Upper lobe of right lung (tissue), 1 donor: ENCODE data around the gene SUCO. TPM values are rescaled to one million over a fixed set of nuclear protein-coding genes. Genes with fewer than 3 reads are reported as not detected.
"Not testable (repeated sequence)": the region's sequence is repeated elsewhere in the genome, so short reads cannot be mapped to it uniquely, and the experiment has no call there.

Experiments used
- ATAC-seq: fragments of 200-7000 bp; cut with Tn5 transposase; one replicate; pipeline ENCODE4 v1.9.1; 2020; ENCODE audit warnings: mild to moderate bottlenecking, moderate library complexity
- DNase-seq: peaks from one replicate; pipeline ENCODE4 v3.0.0-alpha.2; 2020
- H3K27ac ChIP-seq: fragments of 200-600 bp; one replicate; pipeline ENCODE4 v1.8.0; 2022
- H3K27me3 ChIP-seq: fragments of 200-600 bp; one replicate; pipeline ENCODE4 v1.8.0; 2022; ENCODE audit warnings: mild to moderate bottlenecking
- H3K36me3 ChIP-seq: fragments of 200-600 bp; one replicate; pipeline ENCODE4 v1.8.0; 2022
- H3K4me1 ChIP-seq: fragments of 200-600 bp; one replicate; pipeline ENCODE4 v1.8.0; 2022
- H3K4me3 ChIP-seq: fragments of 200-600 bp; one replicate; pipeline ENCODE4 v1.8.0; 2022; ENCODE audit warnings: mild to moderate bottlenecking
- H3K9me3 ChIP-seq: fragments of 200-600 bp; one replicate; pipeline ENCODE4 v1.8.0; 2022
- intact Hi-C: fragments of 100-400 bp; cut with DNase I; formaldehyde crosslinking; loops from one replicate; pipeline ENCODE4 v1.11.0; 2022
- total RNA-seq: library from RNA; stranded (reverse); fragmentation: NEBNext Ultra II Directional; extraction: Animal tissue kit (Norgen Biotek cat#: 25700); gene quantifications from one replicate; pipeline ENCODE4 v1.2.1, GENCODE V29; 2021
- TF ChIP-seq, protein P1 (sequence below): fragments of 200-600 bp; IDR thresholded peaks from one replicate; pipeline ENCODE4 v1.8.0; 2022; ENCODE audit warnings: antibody characterized with exemption
- donor health status: DM: no; HTN: yes; CAD: no; lungs with severe emphysema.

The SUCO gene
- total RNA-seq, 1 donor from 2014 or later, result 34.1 TPM

DNA sequence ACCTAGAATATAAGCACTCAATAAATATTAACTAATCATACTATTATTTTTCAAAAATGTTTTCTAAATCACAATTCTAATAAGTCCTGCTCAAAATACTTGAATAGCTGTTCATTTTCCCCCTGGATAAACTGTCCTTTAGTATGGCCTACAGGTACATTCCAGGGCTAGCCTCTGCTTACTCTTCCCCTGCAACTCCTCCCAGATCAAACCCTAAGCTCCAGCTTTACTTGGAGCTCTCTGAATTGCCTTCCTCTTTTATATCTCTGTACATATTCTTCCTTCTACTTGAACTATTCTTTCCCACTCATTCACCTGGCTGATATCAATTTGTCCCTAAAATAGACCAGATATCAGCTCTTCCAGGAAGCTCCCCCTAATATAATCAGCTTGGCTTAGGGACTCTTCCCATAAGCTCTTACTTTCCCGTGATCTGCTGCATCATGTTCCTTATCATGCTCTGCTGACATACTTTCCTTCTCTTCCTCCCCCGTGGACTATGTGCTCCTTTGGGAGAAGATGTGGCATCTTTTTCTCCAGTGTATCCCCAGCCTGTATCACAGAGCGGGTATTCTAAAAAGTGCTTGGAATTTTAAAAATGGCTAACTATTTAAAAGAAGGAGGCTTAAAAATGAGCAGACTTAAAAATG lies 46.0 kb upstream of the SUCO start:
- Histone ChIP-seq H3K9me3 (no peaks in the 10 kb centered on the region), H3K4me3 (no peak overlapping the region), H3K4me1 (no peaks in the 10 kb centered on the region), H3K27ac (no peak overlapping the region), H3K36me3 (no peaks in the 10 kb centered on the region), H3K27me3 (no peaks in the 10 kb centered on the region)
- DNase-seq, result no peak
- intact Hi-C loops, result no loop called here
- TF ChIP-seq, protein P1, sequence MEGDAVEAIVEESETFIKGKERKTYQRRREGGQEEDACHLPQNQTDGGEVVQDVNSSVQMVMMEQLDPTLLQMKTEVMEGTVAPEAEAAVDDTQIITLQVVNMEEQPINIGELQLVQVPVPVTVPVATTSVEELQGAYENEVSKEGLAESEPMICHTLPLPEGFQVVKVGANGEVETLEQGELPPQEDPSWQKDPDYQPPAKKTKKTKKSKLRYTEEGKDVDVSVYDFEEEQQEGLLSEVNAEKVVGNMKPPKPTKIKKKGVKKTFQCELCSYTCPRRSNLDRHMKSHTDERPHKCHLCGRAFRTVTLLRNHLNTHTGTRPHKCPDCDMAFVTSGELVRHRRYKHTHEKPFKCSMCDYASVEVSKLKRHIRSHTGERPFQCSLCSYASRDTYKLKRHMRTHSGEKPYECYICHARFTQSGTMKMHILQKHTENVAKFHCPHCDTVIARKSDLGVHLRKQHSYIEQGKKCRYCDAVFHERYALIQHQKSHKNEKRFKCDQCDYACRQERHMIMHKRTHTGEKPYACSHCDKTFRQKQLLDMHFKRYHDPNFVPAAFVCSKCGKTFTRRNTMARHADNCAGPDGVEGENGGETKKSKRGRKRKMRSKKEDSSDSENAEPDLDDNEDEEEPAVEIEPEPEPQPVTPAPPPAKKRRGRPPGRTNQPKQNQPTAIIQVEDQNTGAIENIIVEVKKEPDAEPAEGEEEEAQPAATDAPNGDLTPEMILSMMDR, result no peak
- no peak for ATAC-seq

DNA sequence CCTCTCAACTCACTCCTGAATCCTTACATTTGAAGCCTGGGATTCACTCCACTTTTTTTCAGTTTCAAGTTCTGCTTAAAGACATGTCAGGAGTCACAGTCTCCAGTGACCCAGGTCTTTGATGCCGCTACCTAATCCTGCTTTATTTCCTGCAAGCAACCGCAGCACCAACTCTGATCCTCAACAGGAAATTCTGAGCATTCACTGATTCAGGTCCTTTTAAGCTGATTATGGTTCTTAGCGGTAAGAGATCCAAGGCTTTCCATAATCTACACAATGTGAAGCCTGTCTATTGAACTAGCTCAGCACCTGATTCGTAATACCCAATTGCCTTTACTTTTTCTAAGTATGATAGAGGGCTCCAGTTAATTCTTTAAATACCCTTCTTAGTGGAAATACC lies 45.4 kb upstream of the SUCO start:
- DNase-seq (no peak), ATAC-seq (no peak)
- intact Hi-C loops, result no loop called here
- no peaks in the 10 kb centered on the region for H3K27me3 ChIP-seq
- no peaks in the 10 kb centered on the region for H3K9me3 ChIP-seq
- H3K4me1 ChIP-seq, result no peaks in the 10 kb centered on the region
- no peak overlapping the region for H3K4me3 ChIP-seq
- H3K27ac ChIP-seq, result no peak overlapping the region
- TF ChIP-seq, protein P1, result no peak
- H3K36me3 ChIP-seq, result no peaks in the 10 kb centered on the region

DNA sequence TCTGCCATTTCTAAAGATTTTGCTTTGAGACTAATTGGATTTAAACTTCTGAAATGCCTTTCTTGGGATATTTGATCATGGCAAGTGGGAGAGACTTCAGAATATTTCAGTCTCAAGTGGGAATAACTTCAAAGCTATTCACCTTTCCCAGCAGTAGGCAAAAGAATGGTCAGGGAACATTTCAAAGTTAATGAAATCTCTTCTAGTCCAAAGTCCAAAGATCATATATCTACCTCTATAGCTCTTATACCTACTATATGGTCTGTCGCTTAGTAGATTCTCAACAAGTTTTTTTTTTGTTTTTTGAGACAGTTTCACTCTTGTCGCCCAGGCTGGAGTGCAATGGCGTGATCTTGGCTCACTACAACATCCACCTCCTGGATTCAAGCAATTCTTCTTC lies 44.6 kb upstream of the SUCO start:
- intact Hi-C loops, result no loop called here
- Histone ChIP-seq H3K36me3 (no peaks in the 10 kb centered on the region), H3K27me3 (no peaks in the 10 kb centered on the region), H3K4me3 (no peak overlapping the region), H3K9me3 (no peaks in the 10 kb centered on the region), H3K27ac (no peak overlapping the region), H3K4me1 (no peaks in the 10 kb centered on the region)
- DNase-seq (no peak), ATAC-seq (no peak)
- TF ChIP-seq, protein P1, result no peak

DNA sequence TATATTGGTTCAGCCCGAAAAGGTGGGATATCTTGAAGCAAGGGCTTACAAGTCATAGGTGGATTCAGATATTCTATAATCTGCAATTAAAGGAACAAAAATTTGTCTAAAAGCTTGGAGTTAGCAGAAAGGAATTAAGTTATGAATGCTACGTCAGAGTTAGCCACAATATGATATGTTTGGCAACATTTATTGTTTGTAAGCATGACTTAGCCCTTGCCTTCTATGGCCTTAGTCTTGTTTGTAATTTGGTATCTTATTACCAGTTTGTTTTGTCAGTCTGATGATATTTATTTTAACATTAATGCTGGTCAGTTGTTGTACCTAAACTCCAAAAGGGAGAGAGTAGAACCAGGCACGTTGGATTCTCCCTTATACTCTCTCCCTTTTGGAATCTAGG lies 43.1 kb upstream of the SUCO start:
- intact Hi-C loops, result no loop called here
- no peaks in the 10 kb centered on the region for H3K27me3 ChIP-seq
- H3K36me3 ChIP-seq, result no peaks in the 10 kb centered on the region
- no peak overlapping the region for H3K4me3 ChIP-seq
- ATAC-seq (no peak), DNase-seq (no peak)
- H3K9me3 ChIP-seq, result no peaks in the 10 kb centered on the region
- no peaks in the 10 kb centered on the region for H3K4me1 ChIP-seq
- TF ChIP-seq, protein P1, result no peak
- H3K27ac ChIP-seq, result no peak overlapping the region

DNA sequence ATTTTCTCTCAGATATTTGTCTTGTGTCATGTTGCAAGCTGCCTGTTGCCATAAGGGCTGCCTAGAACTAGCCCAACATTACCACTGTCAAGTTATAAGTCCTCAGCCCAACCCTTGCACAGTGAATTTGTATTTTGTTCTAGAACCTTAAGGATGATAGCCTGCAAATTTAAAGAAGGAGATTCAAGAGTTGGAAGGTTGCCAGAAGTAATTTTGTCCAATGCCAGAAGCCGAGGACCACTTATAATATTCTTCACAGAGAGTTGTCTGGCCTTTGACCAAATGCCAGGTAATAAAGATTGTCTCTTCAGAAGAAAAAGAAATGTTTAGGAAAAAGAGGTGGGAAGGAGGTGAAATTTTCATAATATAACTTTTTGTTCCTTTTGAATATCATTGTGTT lies 40.5 kb upstream of the SUCO start:
- TF ChIP-seq, protein P1, result no peak
- H3K4me3 ChIP-seq, result no peak overlapping the region
- H3K27ac ChIP-seq, result no peak overlapping the region
- H3K4me1 ChIP-seq, result peaks cover 4% of the 10 kb centered on the region
- DNase-seq, result no peak
- no peaks in the 10 kb centered on the region for H3K36me3 ChIP-seq
- H3K9me3 ChIP-seq, result no peaks in the 10 kb centered on the region
- intact Hi-C loops, result no loop called here
- no peaks in the 10 kb centered on the region for H3K27me3 ChIP-seq
- no peak for ATAC-seq

DNA sequence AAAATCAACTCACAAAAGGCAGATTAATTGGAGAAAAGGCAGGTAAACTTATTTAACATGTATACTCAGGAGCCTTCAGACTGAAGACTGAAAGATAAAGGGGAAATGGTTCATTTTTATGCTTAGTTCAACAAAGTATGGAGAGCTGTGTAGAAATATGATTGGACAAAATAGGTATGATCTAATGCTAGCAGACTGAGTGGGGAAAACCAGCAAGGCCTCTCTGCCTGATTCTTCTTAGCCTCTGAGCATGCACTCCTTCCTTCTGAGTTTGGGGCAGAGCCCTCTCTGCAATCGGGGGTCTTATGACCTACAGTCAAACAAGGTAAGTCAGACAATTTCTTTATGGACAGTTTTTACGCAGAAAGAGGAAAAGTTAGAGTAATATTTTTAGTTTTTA lies 38.8 kb upstream of the SUCO start:
- TF ChIP-seq, protein P1, result no peak
- intact Hi-C loops, result no loop called here
- no peak overlapping the region for H3K4me3 ChIP-seq
- no peaks in the 10 kb centered on the region for H3K27me3 ChIP-seq
- DNase-seq (no peak), ATAC-seq (no peak)
- H3K9me3 ChIP-seq, result no peaks in the 10 kb centered on the region
- no peak overlapping the region for H3K27ac ChIP-seq
- H3K36me3 ChIP-seq, result no peaks in the 10 kb centered on the region
- H3K4me1 ChIP-seq, result peaks cover 5% of the 10 kb centered on the region

DNA sequence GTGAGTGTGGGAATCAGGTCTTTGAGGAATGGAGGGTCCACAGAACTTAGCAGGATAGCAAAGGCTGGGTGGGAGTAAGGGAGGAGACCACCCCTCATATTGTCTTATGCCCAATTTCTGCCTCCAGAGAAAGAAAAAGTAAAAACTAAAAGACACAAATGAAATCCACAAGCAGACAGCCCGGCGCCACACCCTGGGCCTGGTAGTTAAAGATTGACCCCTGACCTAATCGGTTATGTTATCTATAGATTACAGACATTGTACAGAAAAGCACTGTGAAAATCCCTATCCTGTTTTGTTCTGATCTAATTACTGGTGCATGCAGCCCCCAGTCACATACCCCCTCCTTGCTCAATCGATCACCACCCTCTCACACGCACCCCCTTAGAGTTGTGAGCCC lies 36.8 kb upstream of the SUCO start:
- H3K4me3 ChIP-seq, H3K27me3 ChIP-seq, H3K4me1 ChIP-seq, H3K36me3 ChIP-seq, intact Hi-C loops, DNase-seq, H3K9me3 ChIP-seq, H3K27ac ChIP-seq, ATAC-seq: not testable (repeated sequence)
